Effector memory CD8-positive, alpha-beta T cell (primary cell): ENCODE measurements around the gene SEMA4D.

Experiments used
- ATAC-seq: fragments of 150-1000 bp; cut with Tn5 transposase; replicated peaks from 2 replicates; pipeline ENCODE4 v1.10.0; 2021; ENCODE audit warnings: mild to moderate bottlenecking, moderate library complexity
- DNase-seq, 3 experiments: peaks; one replicate each; pipeline ENCODE4 v3.0.0; 2021
- H3K27ac Mint-ChIP-seq, 2 donors: one replicate each; pipeline ENCODE4 v1.8.0; 2022; ENCODE audit warnings: mild to moderate bottlenecking in 2 of 2, mixed read lengths in 2 of 2, moderate library complexity in 2 of 2
- H3K27me3 Mint-ChIP-seq, 2 donors: one replicate each; pipeline ENCODE4 v1.8.0; 2022; ENCODE audit warnings: mixed read lengths in 2 of 2
- H3K36me3 Mint-ChIP-seq: one replicate; pipeline ENCODE4 v1.8.0; 2022; ENCODE audit warnings: mild to moderate bottlenecking, moderate library complexity, mixed read lengths; ENCODE audit not compliant: insufficient read depth
- H3K4me1 Mint-ChIP-seq, 2 donors: one replicate each; pipeline ENCODE4 v1.8.0; 2022; ENCODE audit warnings: low read depth in 2 of 2, mixed read lengths in 2 of 2
- H3K4me3 Mint-ChIP-seq, 2 donors: one replicate each; pipeline ENCODE4 v1.8.0; 2022; ENCODE audit warnings: mild to moderate bottlenecking in 2 of 2, mixed read lengths in 2 of 2, moderate library complexity in 2 of 2
- H3K9me3 Mint-ChIP-seq, 2 donors: one replicate each; pipeline ENCODE4 v1.8.0; 2022; ENCODE audit warnings: mixed read lengths in 2 of 2

SEMA4D gene

DNA sequence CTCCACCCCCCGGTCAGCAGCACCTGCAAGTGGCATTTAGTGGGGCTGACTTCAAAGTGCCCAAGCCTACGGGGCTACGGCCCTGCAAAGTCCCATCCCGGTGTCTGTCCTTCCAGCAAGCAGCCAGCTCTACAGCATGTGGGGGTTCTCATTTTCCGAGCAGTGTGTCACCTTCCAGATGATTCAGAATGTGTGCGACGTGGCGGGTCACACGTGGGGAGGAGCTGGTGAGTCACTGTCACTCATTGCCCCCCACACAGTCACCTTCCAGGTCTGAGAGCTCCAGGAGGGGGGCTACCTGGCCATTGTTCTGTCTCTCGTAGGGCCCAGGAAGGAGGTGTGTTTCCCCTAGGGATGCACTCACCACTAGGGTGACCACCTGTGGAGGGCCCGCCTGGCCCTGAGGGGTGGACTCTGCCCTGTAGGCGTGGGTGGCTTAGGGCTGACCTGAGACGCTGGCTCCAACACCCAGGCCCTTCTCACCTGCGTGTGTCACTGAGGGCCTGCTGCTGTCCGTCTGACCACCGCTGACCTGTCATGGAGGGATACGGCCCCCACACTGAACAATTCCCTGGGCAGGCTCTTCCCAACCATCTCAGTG, 70.2 kb downstream of the SEMA4D start:
- H3K36me3 Mint-ChIP-seq: peaks cover 26% of the 10 kb centered on the region
- no peaks in the 10 kb centered on the region for H3K9me3 Mint-ChIP-seq
- DNase-seq: peak; percentile 50 to 59 (median 51)
- H3K4me3 Mint-ChIP-seq: peak overlapping the region; percentile 84 to 85
- peak; percentile 67 for ATAC-seq
- H3K27me3 Mint-ChIP-seq: no peaks in the 10 kb centered on the region
- peaks cover 89 to 90% of the 10 kb centered on the region in 2 donors for H3K4me1 Mint-ChIP-seq
- H3K27ac Mint-ChIP-seq: peak overlapping the region; percentile 91 to 94

DNA sequence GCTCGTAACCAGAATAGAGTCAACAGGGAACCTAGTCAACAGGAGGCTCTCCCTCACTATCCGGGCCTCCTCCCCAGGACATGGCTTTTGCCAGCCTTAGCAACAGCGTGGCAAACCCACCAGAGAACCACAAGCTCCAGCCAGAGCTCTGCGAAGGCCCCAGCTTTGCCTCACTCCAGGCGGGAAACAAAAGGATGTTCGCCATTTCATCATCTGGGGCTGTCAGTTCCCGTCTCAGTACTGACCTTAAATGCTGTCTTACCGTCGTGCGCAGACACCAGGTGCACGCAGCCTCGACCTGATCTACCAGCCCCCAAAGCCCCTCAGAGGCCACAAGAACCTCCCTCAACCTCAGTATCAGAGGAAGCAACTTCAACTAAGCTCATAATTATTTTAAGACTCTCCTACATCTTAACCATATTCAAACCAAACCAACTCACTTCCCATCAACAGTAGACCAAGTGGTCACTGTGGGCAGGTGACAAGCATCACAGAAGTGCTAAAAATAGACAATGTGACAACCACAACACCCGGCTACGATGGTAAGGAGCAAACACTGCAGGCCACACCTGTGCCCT, 71.4 kb downstream of the SEMA4D start:
- peak overlapping the region; percentile 91 to 94 for H3K27ac Mint-ChIP-seq
- H3K4me3 Mint-ChIP-seq: peak overlapping the region; percentile 84 to 85
- DNase-seq (peak; percentile 33 to 40 (median 35)), ATAC-seq (peak; percentile 58)
- peaks cover 27% of the 10 kb centered on the region for H3K36me3 Mint-ChIP-seq
- H3K27me3 Mint-ChIP-seq: no peaks in the 10 kb centered on the region
- no peaks in the 10 kb centered on the region for H3K9me3 Mint-ChIP-seq
- peaks cover 86 to 92% of the 10 kb centered on the region in 2 donors for H3K4me1 Mint-ChIP-seq

DNA sequence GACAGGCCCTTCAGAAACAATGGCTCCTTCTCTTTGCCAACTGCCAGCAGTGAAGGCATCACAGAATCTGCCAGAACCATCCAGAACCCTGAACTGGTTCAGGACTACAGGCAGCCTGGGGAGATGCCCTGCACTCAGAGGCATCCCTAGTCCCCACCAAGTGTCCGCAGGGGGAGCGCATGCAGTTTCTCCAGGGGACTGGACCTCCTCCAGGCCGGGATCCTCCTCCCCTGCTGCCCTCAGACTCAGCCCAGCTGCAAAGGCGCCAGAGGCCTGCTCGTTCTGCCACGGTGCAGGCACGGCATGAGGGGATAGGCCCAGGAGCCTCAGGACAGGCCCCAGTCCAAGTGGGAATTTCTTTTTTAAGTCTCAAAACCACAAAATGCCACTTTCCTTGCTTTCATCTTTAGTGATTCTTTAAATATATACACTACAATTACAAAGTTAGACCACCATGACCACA, 72.0 kb downstream of the SEMA4D start:
- Mint-ChIP-seq H3K4me1 (peaks cover 88 to 92% of the 10 kb centered on the region in 2 donors), H3K4me3 (peak overlapping the region; percentile 84 to 85), H3K36me3 (peaks cover 31% of the 10 kb centered on the region), H3K27ac (peak overlapping the region; percentile 91 to 94), H3K9me3 (no peaks in the 10 kb centered on the region), H3K27me3 (no peaks in the 10 kb centered on the region)
- DNase-seq (no peak), ATAC-seq (no peak)

DNA sequence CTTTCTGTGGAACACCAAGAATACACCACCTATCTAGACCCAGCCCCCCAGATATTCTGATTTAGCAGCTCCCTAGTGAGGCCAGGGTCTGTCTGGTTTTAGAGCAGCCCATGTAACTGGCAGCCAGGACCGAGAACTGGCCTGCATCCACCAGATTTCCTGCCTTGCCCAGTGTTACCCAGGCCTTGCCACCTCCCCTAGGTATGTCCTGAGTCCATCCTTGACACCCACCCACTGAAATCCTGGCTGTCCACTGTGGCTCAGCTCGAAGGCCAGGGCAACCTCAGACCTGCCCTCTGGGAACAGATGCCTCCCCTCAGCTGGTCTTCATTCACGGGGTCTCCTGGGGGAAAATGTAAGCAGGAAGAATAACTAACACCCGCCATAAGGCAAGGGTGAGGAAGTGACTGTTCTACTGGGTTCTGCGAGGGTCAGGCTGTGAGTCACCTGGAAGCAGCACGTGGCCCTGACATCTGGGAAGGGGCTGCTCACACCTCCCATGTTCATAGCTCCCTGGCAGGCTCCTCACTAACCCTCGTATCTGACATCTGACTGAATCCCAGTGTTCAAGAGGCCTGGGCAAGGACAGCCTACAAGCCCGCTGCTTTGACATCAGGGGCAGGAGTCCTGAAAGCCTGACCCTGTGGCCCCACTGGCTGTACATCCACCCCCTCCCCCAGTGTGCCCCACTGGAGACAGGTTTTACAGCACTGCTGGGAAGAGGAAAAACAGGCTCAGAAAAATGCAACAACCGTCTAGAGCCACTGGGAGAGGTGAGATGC, 72.7 kb downstream of the SEMA4D start:
- H3K36me3 Mint-ChIP-seq: peaks cover 33% of the 10 kb centered on the region
- DNase-seq (no peak), ATAC-seq (no peak)
- peak overlapping the region; percentile 91 to 94 for H3K27ac Mint-ChIP-seq
- no peaks in the 10 kb centered on the region for H3K9me3 Mint-ChIP-seq
- peak overlapping the region; percentile 84 to 85 for H3K4me3 Mint-ChIP-seq
- no peaks in the 10 kb centered on the region for H3K27me3 Mint-ChIP-seq
- H3K4me1 Mint-ChIP-seq: peaks cover 91 to 95% of the 10 kb centered on the region in 2 donors

DNA sequence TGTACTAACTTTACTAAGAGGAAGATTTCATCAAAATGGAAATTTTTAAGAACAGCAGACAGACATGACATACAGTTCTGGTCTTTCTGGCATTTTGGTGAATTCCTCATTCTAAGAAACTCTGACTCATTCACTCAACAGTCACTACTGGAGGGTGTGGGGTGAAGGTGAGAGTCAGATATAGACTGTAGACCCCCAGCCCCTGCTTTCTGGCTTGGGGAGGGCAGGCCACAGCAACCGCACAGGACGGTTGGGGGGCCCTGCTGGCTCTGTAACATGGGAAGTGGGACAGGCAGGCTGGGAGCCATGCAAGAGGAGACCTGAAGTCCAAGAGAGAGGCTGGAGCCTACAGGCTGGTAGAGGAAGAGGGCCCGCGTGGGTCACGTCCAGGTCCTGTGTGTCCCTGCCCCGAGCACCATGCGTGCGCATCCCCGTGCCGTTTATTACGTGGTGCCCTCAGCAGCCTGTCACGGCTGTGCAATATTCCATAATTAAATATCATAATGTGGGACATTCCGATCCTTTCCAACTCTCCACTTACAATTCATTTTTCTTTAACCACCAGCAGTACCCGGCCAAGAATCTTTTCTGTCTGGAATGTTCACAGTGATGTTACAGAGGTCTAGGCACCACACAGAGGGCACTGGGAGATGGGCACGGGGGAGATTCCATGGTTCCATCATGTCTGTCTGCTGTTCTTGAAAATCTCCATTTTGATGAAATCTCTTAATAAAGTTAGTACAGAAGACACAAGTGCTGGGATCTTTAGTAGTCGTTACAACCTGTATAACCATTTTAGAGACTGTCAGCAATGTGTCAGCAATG, 75.5 kb downstream of the SEMA4D start:
- DNase-seq (peak in 2 of 3 experiments; percentile 34 to 41), ATAC-seq (peak; percentile 54)
- peak overlapping the region; percentile 70 to 85 for H3K4me3 Mint-ChIP-seq
- H3K36me3 Mint-ChIP-seq: peaks cover 36% of the 10 kb centered on the region
- no peaks in the 10 kb centered on the region for H3K27me3 Mint-ChIP-seq
- peak overlapping the region; percentile 91 to 94 for H3K27ac Mint-ChIP-seq
- H3K4me1 Mint-ChIP-seq: peaks cover 90 to 98% of the 10 kb centered on the region in 2 donors
- no peaks in the 10 kb centered on the region for H3K9me3 Mint-ChIP-seq

DNA sequence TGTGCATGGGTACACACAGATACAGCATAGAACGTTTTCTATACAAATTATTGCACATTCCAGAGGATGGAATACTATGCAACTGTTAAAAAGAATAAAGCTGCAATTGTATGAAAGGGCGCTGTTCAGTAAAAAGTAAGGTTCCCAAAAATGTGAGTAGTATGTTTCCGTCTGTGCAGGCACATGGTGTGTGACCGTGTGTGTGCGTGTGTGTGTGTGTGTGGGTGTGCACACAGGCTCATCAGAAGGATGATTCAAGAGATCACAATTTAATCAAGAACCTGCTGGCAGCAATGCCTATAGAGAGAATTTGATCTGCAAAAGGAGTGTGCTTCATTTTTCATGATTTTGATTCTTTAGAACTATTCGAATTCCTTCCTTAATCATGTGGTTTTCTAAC, 76.3 kb downstream of the SEMA4D start:
- DNase-seq (no peak), ATAC-seq (no peak)
- H3K4me1 Mint-ChIP-seq: peaks cover 87 to 97% of the 10 kb centered on the region in 2 donors
- peak overlapping the region; percentile 91 to 94 for H3K27ac Mint-ChIP-seq
- H3K36me3 Mint-ChIP-seq: peaks cover 38% of the 10 kb centered on the region
- H3K4me3 Mint-ChIP-seq: peak overlapping the region; percentile 70 to 85
- no peaks in the 10 kb centered on the region for H3K9me3 Mint-ChIP-seq
- no peaks in the 10 kb centered on the region for H3K27me3 Mint-ChIP-seq

DNA sequence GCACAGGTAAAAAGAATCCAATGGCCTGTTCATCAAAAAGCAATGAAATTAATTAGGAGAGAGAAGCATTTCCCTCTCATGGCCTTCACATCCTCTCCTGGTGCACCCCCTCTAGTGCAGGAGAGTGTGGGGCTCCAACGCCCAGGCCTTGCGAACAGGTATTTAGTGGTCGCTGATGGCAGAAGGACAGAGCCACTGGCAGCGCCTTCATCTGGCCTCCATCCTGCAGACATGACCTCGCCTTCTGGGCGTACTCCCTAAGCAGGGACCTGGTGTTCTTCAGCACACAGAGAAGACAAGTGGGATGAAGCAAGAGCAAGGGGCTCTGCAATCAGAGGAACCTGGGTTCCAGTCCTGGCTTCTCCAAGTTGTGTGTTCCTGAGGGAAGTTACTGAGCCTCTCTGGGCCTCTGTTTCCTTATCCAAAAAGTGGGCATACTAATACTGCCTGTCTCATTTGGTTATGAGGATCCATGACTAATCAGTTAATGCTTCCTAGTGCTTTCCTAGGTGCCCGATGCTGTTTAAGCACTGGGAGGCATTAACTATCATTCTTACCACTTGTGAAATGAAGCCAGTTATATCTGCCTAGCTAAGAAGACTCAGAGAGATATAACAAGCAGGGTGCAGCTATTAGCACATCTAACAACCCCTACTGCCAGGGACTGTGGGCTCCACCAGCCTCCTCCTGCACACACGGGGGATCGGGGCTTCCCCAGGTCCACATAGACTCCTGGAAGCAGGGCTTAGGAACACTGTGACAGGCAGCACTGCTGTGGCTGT, 77.3 kb downstream of the SEMA4D start:
- no peaks in the 10 kb centered on the region for H3K27me3 Mint-ChIP-seq
- peak overlapping the region; percentile 91 to 96 for H3K27ac Mint-ChIP-seq
- no peaks in the 10 kb centered on the region for H3K9me3 Mint-ChIP-seq
- DNase-seq (no peak), ATAC-seq (no peak)
- peaks cover 39% of the 10 kb centered on the region for H3K36me3 Mint-ChIP-seq
- peak overlapping the region; percentile 84 to 85 for H3K4me3 Mint-ChIP-seq
- peaks cover 82 to 97% of the 10 kb centered on the region in 2 donors for H3K4me1 Mint-ChIP-seq

DNA sequence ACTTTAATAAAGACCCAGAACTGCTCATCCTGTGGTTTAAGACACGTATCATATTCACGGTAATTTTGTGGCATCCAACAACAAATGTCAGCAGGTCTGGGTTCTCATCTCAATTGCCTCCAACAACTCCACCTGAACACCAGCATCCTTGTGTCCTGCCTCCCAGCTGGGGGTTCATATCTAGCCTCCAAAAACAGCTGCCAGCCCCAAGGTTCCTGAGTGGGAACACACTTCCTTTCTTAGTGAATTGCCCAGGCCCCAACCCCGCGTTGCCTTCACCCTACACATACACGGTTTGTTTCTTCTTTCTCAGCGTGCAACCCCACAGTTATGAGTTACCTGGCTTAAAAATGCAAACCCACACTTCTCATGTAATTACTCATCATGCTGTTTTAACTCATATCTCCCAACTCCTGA, 77.9 kb downstream of the SEMA4D start:
- Mint-ChIP-seq H3K4me3 (peak overlapping the region; percentile 84 to 85), H3K9me3 (no peaks in the 10 kb centered on the region), H3K36me3 (peaks cover 39% of the 10 kb centered on the region), H3K4me1 (peaks cover 79 to 97% of the 10 kb centered on the region in 2 donors), H3K27me3 (no peaks in the 10 kb centered on the region), H3K27ac (peak overlapping the region; percentile 91 to 96)
- ATAC-seq (peak; percentile 42), DNase-seq (no peak)

DNA sequence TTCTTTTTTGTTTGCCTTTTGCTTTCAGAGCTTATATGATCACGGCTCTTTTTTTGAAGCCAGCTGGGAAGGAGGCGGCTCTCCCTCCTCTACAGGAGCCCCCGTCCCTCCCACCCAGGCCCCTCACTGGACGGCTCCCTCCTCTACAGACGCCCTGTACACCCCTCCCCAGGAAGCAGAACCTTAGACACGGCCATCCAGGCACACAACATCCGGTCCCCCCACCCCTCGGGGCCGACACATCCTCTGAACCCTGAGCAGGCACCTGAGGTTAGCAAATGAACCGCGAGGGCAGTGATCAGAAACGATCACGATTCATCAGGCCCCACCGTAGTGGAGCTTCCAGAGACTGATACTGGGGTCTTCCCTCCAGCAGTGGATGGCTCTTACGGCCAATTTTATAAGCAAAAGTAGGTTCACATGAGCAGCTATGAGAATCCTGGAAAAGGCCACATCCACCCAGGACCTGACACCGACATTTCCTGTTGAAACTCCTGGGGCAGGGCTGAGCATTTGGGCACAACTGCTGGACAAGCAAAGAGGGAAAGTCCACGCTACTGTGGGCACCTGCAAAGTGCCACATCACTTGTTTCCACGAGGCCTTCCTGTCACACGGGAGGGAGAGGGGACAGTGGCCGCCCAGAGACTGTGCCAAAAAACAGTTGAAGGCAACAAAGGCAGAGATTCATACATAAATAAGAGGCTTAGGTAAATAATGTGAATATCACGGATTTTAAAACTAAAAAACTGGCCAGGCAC, 78.9 kb downstream of the SEMA4D start:
- Mint-ChIP-seq H3K27ac (peak overlapping the region; percentile 91 to 96), H3K4me1 (peaks cover 71 to 97% of the 10 kb centered on the region in 2 donors), H3K36me3 (peaks cover 44% of the 10 kb centered on the region), H3K9me3 (no peaks in the 10 kb centered on the region), H3K27me3 (no peaks in the 10 kb centered on the region), H3K4me3 (peak overlapping the region; percentile 84 to 85)
- ATAC-seq: peak; percentile 73
- DNase-seq: peak; percentile 60 to 71 (median 64)

DNA sequence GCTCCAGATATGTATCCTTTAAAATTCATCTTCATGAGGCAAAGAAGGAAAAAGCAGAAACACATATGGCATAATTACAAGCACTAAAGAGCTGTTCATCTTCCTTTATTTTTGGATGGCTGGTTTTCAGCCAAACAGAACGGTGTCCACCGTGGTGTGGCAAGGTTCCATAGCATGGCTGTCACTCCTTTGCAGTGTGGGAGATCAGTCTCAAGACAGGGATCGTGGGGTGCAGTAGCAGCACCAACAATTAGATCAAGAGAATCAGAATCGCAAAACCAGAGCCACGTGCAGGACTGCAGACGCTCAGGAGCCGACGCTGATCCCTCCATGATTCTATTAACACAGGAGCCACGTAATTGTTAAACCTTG, 79.5 kb downstream of the SEMA4D start:
- no peak for DNase-seq
- H3K4me3 Mint-ChIP-seq: peak overlapping the region; percentile 84 to 85
- no peaks in the 10 kb centered on the region for H3K27me3 Mint-ChIP-seq
- H3K27ac Mint-ChIP-seq: peak overlapping the region; percentile 91 to 96
- H3K9me3 Mint-ChIP-seq: no peaks in the 10 kb centered on the region
- peak; percentile 4 for ATAC-seq
- peaks cover 44% of the 10 kb centered on the region for H3K36me3 Mint-ChIP-seq
- peaks cover 71 to 97% of the 10 kb centered on the region in 2 donors for H3K4me1 Mint-ChIP-seq

DNA sequence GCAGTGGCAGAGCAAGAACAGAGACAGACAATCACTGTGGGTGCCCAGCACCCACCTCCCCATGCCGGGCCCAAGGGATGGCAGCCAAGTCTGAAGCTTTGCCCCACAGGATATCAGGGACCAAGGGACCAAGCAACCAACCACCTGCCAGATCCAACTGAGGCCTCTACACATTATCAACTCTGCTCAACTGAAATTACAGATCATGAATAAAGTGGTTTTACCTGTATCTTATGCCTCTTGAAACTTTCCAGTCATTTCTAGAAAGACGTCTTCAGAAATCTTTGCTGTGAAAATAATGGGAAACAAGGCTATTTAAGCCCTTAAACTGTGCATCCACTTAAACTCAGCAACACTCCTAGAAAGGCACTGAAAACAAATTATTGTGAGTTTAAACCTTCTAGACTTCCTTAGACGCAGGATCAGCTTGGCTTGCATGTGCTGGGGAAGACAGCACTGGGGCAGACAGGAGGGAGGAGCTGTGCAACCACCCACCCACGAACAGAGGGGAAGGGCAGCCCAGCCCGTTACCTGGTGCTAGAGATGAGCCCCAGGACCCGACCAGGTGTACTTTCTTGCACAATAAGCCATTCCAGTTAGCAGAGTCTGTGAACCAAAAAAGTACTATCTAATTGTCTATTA, 80.0 kb downstream of the SEMA4D start:
- peak; percentile 19 for ATAC-seq
- no peaks in the 10 kb centered on the region for H3K9me3 Mint-ChIP-seq
- H3K27me3 Mint-ChIP-seq: no peaks in the 10 kb centered on the region
- DNase-seq: no peak
- peaks cover 44% of the 10 kb centered on the region for H3K36me3 Mint-ChIP-seq
- H3K4me3 Mint-ChIP-seq: peak overlapping the region; percentile 84 to 85
- H3K4me1 Mint-ChIP-seq: peaks cover 67 to 96% of the 10 kb centered on the region in 2 donors
- H3K27ac Mint-ChIP-seq: peak overlapping the region; percentile 91 to 96
